NCI-H510A treated with DMSO at 0.1 percent for 48 hours (cell line): ENCODE results near the gene RND3.

Experiments
- DNase-seq: peaks from one replicate; lab custom pipeline; 2025; lab: John Stamatoyannopoulos, UW

The RND3 gene

DNA sequence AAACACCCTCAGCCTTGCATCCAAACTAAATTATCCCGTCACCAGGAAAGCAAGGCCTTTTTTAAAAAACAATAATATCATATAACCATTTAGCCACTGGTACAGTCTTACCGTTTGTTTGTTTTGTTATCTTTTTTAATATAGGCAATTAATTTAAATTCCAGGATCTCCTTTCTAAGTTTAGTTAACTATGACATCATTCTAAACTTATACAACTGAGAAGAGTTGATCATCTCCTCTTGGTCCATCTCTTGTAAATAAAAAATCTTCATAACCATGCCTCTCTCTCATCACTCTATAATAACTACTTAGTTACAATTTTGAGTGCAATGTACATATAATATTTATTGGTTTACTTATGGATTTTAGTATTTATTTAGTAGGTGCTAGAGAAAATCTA, 46.2 kb downstream of the RND3 start:
- no peak for DNase-seq

- DNase-seq = no peak
These were observed 48.8 kb downstream of the RND3 start for GRCh38 chr2:150438654-150439053.

DNA sequence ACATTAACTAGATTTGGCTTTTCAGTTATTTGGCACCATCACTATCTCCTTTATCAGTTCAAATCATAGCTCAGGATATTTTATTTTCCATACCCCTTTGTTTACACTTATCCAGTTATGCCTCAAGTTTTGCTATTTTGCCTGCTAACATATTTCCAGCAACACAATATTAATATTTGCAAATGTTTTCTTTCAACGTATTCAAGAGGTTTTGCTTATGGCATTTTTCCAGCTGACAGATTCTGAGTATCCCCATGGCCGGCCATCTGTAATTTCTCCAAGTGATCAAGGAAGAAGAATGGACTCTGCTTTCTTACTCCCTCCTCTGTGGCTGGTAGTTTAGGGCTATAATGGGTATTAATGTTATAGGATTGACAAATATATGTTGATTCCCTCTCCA, 49.4 kb downstream of the RND3 start:
- no peak for DNase-seq

DNA sequence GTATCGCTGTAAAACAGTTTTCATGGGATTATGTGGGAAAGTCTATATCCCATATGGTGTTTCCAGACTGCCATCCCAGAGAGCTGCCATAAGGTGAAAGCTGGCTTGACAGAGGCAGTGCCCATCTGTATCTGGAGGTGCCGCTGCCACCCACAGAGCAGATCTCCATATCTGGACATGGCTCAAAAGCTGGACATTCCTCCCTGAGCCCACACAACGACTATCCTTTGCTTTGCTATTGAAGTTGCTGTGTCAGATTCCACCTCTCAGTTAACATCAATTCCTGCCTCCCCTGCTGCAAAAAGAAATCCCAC, 55.2 kb downstream of the RND3 start:
- DNase-seq = no peak

GRCh38 chr2:150431561-150432311, 55.7 kb downstream of the RND3 start:
- no peak for DNase-seq

- DNase-seq = no peak
These were observed 58.0 kb downstream of the RND3 start for GRCh38 chr2:150429384-150429961.

- no peak for DNase-seq
These were observed 58.8 kb downstream of the RND3 start for GRCh38 chr2:150428641-150429040.

- no peak for DNase-seq
These were observed 60.2 kb downstream of the RND3 start for GRCh38 chr2:150427298-150427697.

DNA sequence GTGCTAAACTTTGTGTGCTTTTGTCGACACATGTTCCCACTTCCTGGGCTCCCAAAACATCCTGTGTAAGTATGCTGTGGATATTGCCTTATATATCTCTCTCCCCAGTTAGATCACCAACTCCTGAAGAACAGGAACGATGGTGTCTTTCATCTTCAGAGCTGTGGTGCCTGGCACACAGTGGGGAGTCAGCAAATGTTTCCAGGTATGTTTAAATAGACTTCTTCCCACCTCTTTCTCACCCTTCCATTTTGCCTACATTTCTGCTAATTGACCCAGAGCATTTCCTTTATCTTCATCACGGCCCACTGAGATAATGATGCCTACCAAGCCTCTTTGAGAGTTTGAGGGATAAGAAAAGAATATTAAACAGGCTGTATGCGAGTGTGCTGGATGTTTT, 60.7 kb downstream of the RND3 start:
- no peak for DNase-seq

- DNase-seq = no peak
These were observed 61.2 kb downstream of the RND3 start for GRCh38 chr2:150426315-150426714.

- no peak for DNase-seq
These were observed 62.1 kb downstream of the RND3 start for GRCh38 chr2:150425121-150425955.

GRCh38 chr2:150424406-150424805, 63.1 kb downstream of the RND3 start:
- DNase-seq = no peak

GRCh38 chr2:150421126-150421651, 66.3 kb downstream of the RND3 start:
- DNase-seq = no peak

- DNase-seq = no peak
These were observed 68.6 kb downstream of the RND3 start for GRCh38 chr2:150418916-150419315.
